AG04449 (cell line): ENCODE measurements around the gene ITPR1.

ENCODE experiments used
- CTCF ChIA-PET: fragments of 350-600 bp; formaldehyde crosslinking; extraction: SDS; loops from one replicate; lab custom pipeline; 2021; ENCODE audit warnings: antibody characterized with exemption; lab: Yijun Ruan, JAX
- POLR2A ChIA-PET: fragments of 400-600, 350-600 bp; formaldehyde crosslinking; extraction: SDS; loops from one replicate; lab custom pipeline; 2020; ENCODE audit warnings: antibody characterized with exemption, inconsistent platforms; lab: Yijun Ruan, JAX
- DNase-seq: peaks from one replicate; pipeline ENCODE4 v3.0.0-alpha.2; 2010; ENCODE audit warnings: low read depth, low spot score
- H3K4me3 ChIP-seq: 2 replicates; pipeline ENCODE4 v1.5.1; 2011; ENCODE audit warnings: low read depth, mild to moderate bottlenecking, control low read depth, low read length
- CTCF ChIP-seq: IDR thresholded peaks from one replicate; pipeline ENCODE4 v1.5.1; 2011; ENCODE audit warnings: mild to moderate bottlenecking, moderate library complexity, low read length, control low read depth, inconsistent platforms; ENCODE audit not compliant: insufficient read depth; ENCODE audit errors: missing control alignments

Gene ITPR1

GRCh38 chr3:4830586-4830914, 337.4 kb downstream of the ITPR1 start:
- no peak overlapping the region for H3K4me3 ChIP-seq
- DNase-seq: no peak
- POLR2A ChIA-PET: interaction anchor here (0.9 kb wide), 1 partner anchor 148 kb away, joined by 4 read pairs; no protein-coding TSS in a partner anchor
- no peak for TF ChIP-seq CTCF
- CTCF ChIA-PET: interaction anchor here (0.9 kb wide), 1 partner anchor 149 kb away, joined by 3 read pairs; the partner anchor contains the start of gene BHLHE40

- POLR2A ChIA-PET: interaction anchor here (0.6 to 1.2 kb wide), 2 partner anchors 147 to 414 kb away, joined by 3 to 6 read pairs; partner anchors contain the start of gene BHLHE40
- H3K4me3 ChIP-seq: no peak overlapping the region
- no peak for DNase-seq
- no peak for TF ChIP-seq CTCF
- CTCF ChIA-PET: interaction anchor here (0.6 to 0.7 kb wide), 2 partner anchors 35 to 215 kb away, joined by 3 read pairs; no protein-coding TSS in a partner anchor
Measured at GRCh38 chr3:4831580-4831950, 338.4 kb downstream of the ITPR1 start.

- H3K4me3 ChIP-seq: no peak overlapping the region
- no peak for TF ChIP-seq CTCF
- POLR2A ChIA-PET: no interaction called here
- no peak for DNase-seq
- CTCF ChIA-PET: interaction anchor here (1.0 kb wide), 1 partner anchor 9 kb away, joined by 3 read pairs; no protein-coding TSS in a partner anchor
Measured at GRCh38 chr3:4833471-4833870, 340.3 kb downstream of the ITPR1 start.

GRCh38 chr3:4834403-4834866, 341.3 kb downstream of the ITPR1 start:
- DNase-seq: no peak
- ChIA-PET CTCF (no interaction called here), POLR2A (no interaction called here)
- no peak overlapping the region for H3K4me3 ChIP-seq
- no peak for TF ChIP-seq CTCF

GRCh38 chr3:4835616-4836043, 342.5 kb downstream of the ITPR1 start:
- no peak for DNase-seq
- TF ChIP-seq CTCF: no peak
- CTCF ChIA-PET: interaction anchor here (1.3 kb wide), 2 partner anchors 10 to 114 kb away, joined by 3 to 4 read pairs; no protein-coding TSS in a partner anchor
- no peak overlapping the region for H3K4me3 ChIP-seq
- POLR2A ChIA-PET: no interaction called here

- ChIA-PET POLR2A (no interaction called here), CTCF (interaction anchor here (1.3 kb wide), 1 partner anchor 115 kb away, joined by 3 read pairs; no protein-coding TSS in a partner anchor)
- DNase-seq: no peak
- TF ChIP-seq CTCF: no peak
- H3K4me3 ChIP-seq: no peak overlapping the region
Measured at GRCh38 chr3:4836516-4836915, 343.4 kb downstream of the ITPR1 start.
